Inflammatory macrophage (primary cell): ENCODE data around the gene PDZK1.
A peak's percentile ranks its signal among the peaks of the same experiment; 100 is the strongest.
"Not testable (repeated sequence)": the region's sequence is repeated elsewhere in the genome, so short reads cannot be mapped to it uniquely, and the experiment has no call there.

Source experiments
- DNase-seq, 2 donors: peaks; one replicate each; pipeline ENCODE4 v3.0.0-alpha.2; 2020 to 2022

The PDZK1 gene

GRCh38 chr1:145656245-145656943, 50.8 kb downstream of the PDZK1 start:
- peak in 1 of 2 donors; percentile 1 for DNase-seq

GRCh38 chr1:145643990-145644389, 63.2 kb downstream of the PDZK1 start:
- DNase-seq, result not testable (repeated sequence)

GRCh38 chr1:145641886-145642285, 65.3 kb downstream of the PDZK1 start:
- not testable (repeated sequence) for DNase-seq

GRCh38 chr1:145636237-145636636, 70.9 kb downstream of the PDZK1 start:
- DNase-seq, result not testable (repeated sequence)

GRCh38 chr1:145622177-145622576, 85.0 kb downstream of the PDZK1 start:
- not testable (repeated sequence) for DNase-seq
